Uterus (tissue), 4 donors: Measurements from ENCODE around the gene CFAP77. TPM values are rescaled to one million over a fixed set of nuclear protein-coding genes. Genes with fewer than 3 reads are reported as not detected.

Experiments used
- DNase-seq, 2 donors: peaks; one replicate each; pipeline ENCODE4 v3.0.0-alpha.2; 2019 to 2020
- H3K27ac ChIP-seq, 2 donors: fragments of 200-600 bp; sonication (generic); 1 replicate in 1 of 2; 2 replicates in 1 of 2; pipeline ENCODE4 v1.5.1; 2016 to 2018
- H3K27me3 ChIP-seq, 2 donors: fragments of 200-600 bp; sonication (generic); one replicate each; pipeline ENCODE4 v1.5.1; 2018 to 2019; ENCODE audit warnings: control low read depth in 1 of 2
- H3K36me3 ChIP-seq, 2 donors: fragments of 200-600 bp; sonication (generic); one replicate each; pipeline ENCODE4 v1.5.1; 2019; ENCODE audit warnings: control low read depth in 1 of 2
- H3K4me1 ChIP-seq, 2 donors: fragments of 200-600 bp; sonication (generic); one replicate each; pipeline ENCODE4 v1.5.1; 2018 to 2019; ENCODE audit warnings: control low read depth in 1 of 2
- H3K4me3 ChIP-seq, 2 donors: fragments of 200-600 bp; sonication (generic); 1 replicate in 1 of 2; 2 replicates in 1 of 2; pipeline ENCODE4 v1.5.1; 2018 to 2019; ENCODE audit warnings: mild to moderate bottlenecking in 1 of 2
- H3K9me3 ChIP-seq, 2 donors: fragments of 200-600 bp; sonication (generic); one replicate each; pipeline ENCODE4 v1.5.1; 2019; ENCODE audit warnings: control low read depth in 1 of 2
- POLR2A ChIP-seq, 2 donors: fragments of 450-650 bp; IDR thresholded peaks; one replicate each; pipeline ENCODE4 v1.6.1; 2016; ENCODE audit warnings: antibody characterized with exemption in 2 of 2, mild to moderate bottlenecking in 1 of 2, moderate library complexity in 1 of 2
- intact Hi-C: fragments of 100-400 bp; cut with DNase I; formaldehyde crosslinking; loops from one replicate; pipeline ENCODE4 v1.15.1; 2023; ENCODE audit warnings: low total_unique reads
- total RNA-seq, 4 donors: library from RNA; depleted of rRNA in 3 of 4; stranded (reverse); fragments of >200 nt in 3 of 4; gene quantifications; one replicate each; pipeline versions ENCODE4 v1.1.0 to v1.2.4, GENCODE V29; 2014 to 2023
- TF ChIP-seq, protein P1 (sequence below), 4 experiments: fragments of 200-600 bp in 2 of 4; fragments of 450-650 bp in 2 of 4; sonication (generic) in 2 of 4; IDR thresholded peaks; one replicate each; pipeline ENCODE4 v1.5.1; 2016 to 2019; ENCODE audit warnings: antibody characterized with exemption in 4 of 4, mild to moderate bottlenecking in 2 of 4, moderate library complexity in 1 of 4
- donor health status: DM: yes; HTN: yes; CAD: no.

CFAP77 gene
- total RNA-seq, 4 donors from 2014 or later = 1.4 TPM; not detected in 3

GRCh38 chr9:132582276-132582785, 172.3 kb downstream of the CFAP77 start, which contains the start of gene BARHL1:
Gene BARHL1, plus strand, starts transcription at chr9:132582606. Its CDS starts 192 bp downstream, at chr9:132582798.
- Histone ChIP-seq H3K4me1 (no peaks in the 10 kb centered on the region), H3K4me3 (peak within 1 kb of the TSS in 1 of 2 donors; percentile 21), H3K27ac (no peak within 1 kb of the TSS), H3K27me3 (peaks cover 33 to 79% of the 10 kb centered on the region in 2 donors), H3K36me3 (no peaks in the 10 kb centered on the region), H3K9me3 (no peaks in the 10 kb centered on the region)
- DNase-seq = no peak
- TF ChIP-seq POLR2A (IDR thresholded peaks at IDR 0.05) = no peak
- TF ChIP-seq, protein P1, sequence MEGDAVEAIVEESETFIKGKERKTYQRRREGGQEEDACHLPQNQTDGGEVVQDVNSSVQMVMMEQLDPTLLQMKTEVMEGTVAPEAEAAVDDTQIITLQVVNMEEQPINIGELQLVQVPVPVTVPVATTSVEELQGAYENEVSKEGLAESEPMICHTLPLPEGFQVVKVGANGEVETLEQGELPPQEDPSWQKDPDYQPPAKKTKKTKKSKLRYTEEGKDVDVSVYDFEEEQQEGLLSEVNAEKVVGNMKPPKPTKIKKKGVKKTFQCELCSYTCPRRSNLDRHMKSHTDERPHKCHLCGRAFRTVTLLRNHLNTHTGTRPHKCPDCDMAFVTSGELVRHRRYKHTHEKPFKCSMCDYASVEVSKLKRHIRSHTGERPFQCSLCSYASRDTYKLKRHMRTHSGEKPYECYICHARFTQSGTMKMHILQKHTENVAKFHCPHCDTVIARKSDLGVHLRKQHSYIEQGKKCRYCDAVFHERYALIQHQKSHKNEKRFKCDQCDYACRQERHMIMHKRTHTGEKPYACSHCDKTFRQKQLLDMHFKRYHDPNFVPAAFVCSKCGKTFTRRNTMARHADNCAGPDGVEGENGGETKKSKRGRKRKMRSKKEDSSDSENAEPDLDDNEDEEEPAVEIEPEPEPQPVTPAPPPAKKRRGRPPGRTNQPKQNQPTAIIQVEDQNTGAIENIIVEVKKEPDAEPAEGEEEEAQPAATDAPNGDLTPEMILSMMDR (IDR thresholded peaks at IDR 0.05) = no peak
- intact Hi-C loops = no loop called here

- Histone ChIP-seq H3K4me1 (no peaks in the 10 kb centered on the region), H3K9me3 (no peaks in the 10 kb centered on the region), H3K4me3 (no peak overlapping the region), H3K27me3 (peaks cover 33 to 85% of the 10 kb centered on the region in 2 donors), H3K27ac (no peak overlapping the region), H3K36me3 (no peaks in the 10 kb centered on the region)
- DNase-seq = no peak
- intact Hi-C loops = no loop called here
- TF ChIP-seq, protein P1 (IDR thresholded peaks at IDR 0.05) = no peak
- no peak for TF ChIP-seq POLR2A (IDR thresholded peaks at IDR 0.05)
Measured at GRCh38 chr9:132582786-132583583, 173.0 kb downstream of the CFAP77 start.

GRCh38 chr9:132583584-132584304, 173.7 kb downstream of the CFAP77 start:
- intact Hi-C loops = no loop called here
- no peaks in the 10 kb centered on the region for H3K36me3 ChIP-seq
- no peaks in the 10 kb centered on the region for H3K4me1 ChIP-seq
- no peak overlapping the region for H3K27ac ChIP-seq
- no peak overlapping the region for H3K4me3 ChIP-seq
- peaks cover 33 to 91% of the 10 kb centered on the region in 2 donors for H3K27me3 ChIP-seq
- no peaks in the 10 kb centered on the region for H3K9me3 ChIP-seq
- no peak for DNase-seq
- TF ChIP-seq, protein P1 (IDR thresholded peaks at IDR 0.05) = no peak
- TF ChIP-seq POLR2A (IDR thresholded peaks at IDR 0.05) = no peak

GRCh38 chr9:132584601-132585560, 174.9 kb downstream of the CFAP77 start:
- Histone ChIP-seq H3K9me3 (no peaks in the 10 kb centered on the region), H3K4me1 (no peaks in the 10 kb centered on the region), H3K27me3 (peaks cover 23 to 89% of the 10 kb centered on the region in 2 donors), H3K36me3 (no peaks in the 10 kb centered on the region), H3K27ac (no peak overlapping the region), H3K4me3 (no peak overlapping the region)
- no peak for DNase-seq
- TF ChIP-seq, protein P1 (IDR thresholded peaks at IDR 0.05) = no peak
- TF ChIP-seq POLR2A (IDR thresholded peaks at IDR 0.05) = no peak
- intact Hi-C loops = no loop called here
